DMS153 treated with DMSO at 0.1 percent for 48 hours (cell line): ENCODE data around the gene TPPP.
"Not testable (repeated sequence)": the region's sequence is repeated elsewhere in the genome, so short reads cannot be mapped to it uniquely, and the experiment has no call there.

Source experiments
- DNase-seq: peaks from one replicate; lab custom pipeline; 2025; ENCODE audit not compliant: unreplicated experiment; lab: John Stamatoyannopoulos, UW

TPPP gene

GRCh38 chr5:646396-647201, 46.6 kb downstream of the TPPP start:
- no peak for DNase-seq

GRCh38 chr5:645421-645820, 47.7 kb downstream of the TPPP start:
- DNase-seq = no peak

- no peak for DNase-seq
These were observed 48.2 kb downstream of the TPPP start for GRCh38 chr5:644971-645370.

GRCh38 chr5:644509-644908, 48.6 kb downstream of the TPPP start:
- no peak for DNase-seq

GRCh38 chr5:643811-644271, 49.3 kb downstream of the TPPP start:
- peak; percentile 76 for DNase-seq

- DNase-seq = peak; percentile 95
These were observed 49.8 kb downstream of the TPPP start for GRCh38 chr5:643351-643801.

- no peak for DNase-seq
These were observed 50.7 kb downstream of the TPPP start for GRCh38 chr5:642481-642880.

GRCh38 chr5:641331-641765, 51.8 kb downstream of the TPPP start:
- no peak for DNase-seq

- DNase-seq = no peak
These were observed 52.5 kb downstream of the TPPP start for GRCh38 chr5:640461-641330.

GRCh38 chr5:639584-640213, 53.5 kb downstream of the TPPP start:
- DNase-seq = no peak

GRCh38 chr5:639253-639530, 54.0 kb downstream of the TPPP start:
- no peak for DNase-seq

GRCh38 chr5:638501-639252, 54.5 kb downstream of the TPPP start:
- no peak for DNase-seq

GRCh38 chr5:637581-638450, 55.3 kb downstream of the TPPP start:
- DNase-seq = no peak

GRCh38 chr5:636951-637350, 56.2 kb downstream of the TPPP start:
- no peak for DNase-seq

GRCh38 chr5:635306-636055, 57.7 kb downstream of the TPPP start:
- no peak for DNase-seq

GRCh38 chr5:634191-634590, 59.0 kb downstream of the TPPP start:
- no peak for DNase-seq

- no peak for DNase-seq
These were observed 59.6 kb downstream of the TPPP start for GRCh38 chr5:633501-633955.

GRCh38 chr5:628351-629205, 64.6 kb downstream of the TPPP start:
- DNase-seq = not testable (repeated sequence)
